LoVo (cell line): ENCODE results near the gene CDC5L.

ENCODE experiments used
- DNase-seq: peaks from one replicate; pipeline ENCODE4 v3.0.0-alpha.2; 2016; ENCODE audit warnings: low spot score

Gene CDC5L

GRCh38 chr6:44475779-44476434 lies 88.4 kb downstream of the CDC5L start:
- DNase-seq: peak; percentile 79

- DNase-seq: no peak
Measured at GRCh38 chr6:44476849-44477248, 89.3 kb downstream of the CDC5L start.

GRCh38 chr6:44477293-44477894 lies 89.9 kb downstream of the CDC5L start:
- DNase-seq: no peak

GRCh38 chr6:44478158-44478557 lies 90.7 kb downstream of the CDC5L start:
- no peak for DNase-seq

- DNase-seq: no peak
Measured at GRCh38 chr6:44478591-44479254, 91.2 kb downstream of the CDC5L start.

- no peak for DNase-seq
Measured at GRCh38 chr6:44480097-44480541, 92.6 kb downstream of the CDC5L start.

GRCh38 chr6:44481056-44481455 lies 93.5 kb downstream of the CDC5L start:
- DNase-seq: no peak

- DNase-seq: no peak
Measured at GRCh38 chr6:44481760-44482159, 94.3 kb downstream of the CDC5L start.

GRCh38 chr6:44485601-44486401 lies 98.3 kb downstream of the CDC5L start:
- no peak for DNase-seq

- DNase-seq: no peak
Measured at GRCh38 chr6:44487002-44487401, 99.5 kb downstream of the CDC5L start.

- no peak for DNase-seq
Measured at GRCh38 chr6:44487586-44487985, 100.1 kb downstream of the CDC5L start.

GRCh38 chr6:44489910-44490604 lies 102.6 kb downstream of the CDC5L start:
- DNase-seq: peak; percentile 67

- no peak for DNase-seq
Measured at GRCh38 chr6:44493132-44493531, 105.6 kb downstream of the CDC5L start.

- DNase-seq: peak; percentile 2
Measured at GRCh38 chr6:44493593-44493992, 106.1 kb downstream of the CDC5L start.

- peak; percentile 68 for DNase-seq
Measured at GRCh38 chr6:44494011-44494501, 106.5 kb downstream of the CDC5L start.

- no peak for DNase-seq
Measured at GRCh38 chr6:44495036-44495901, 107.8 kb downstream of the CDC5L start.

GRCh38 chr6:44496665-44497369 lies 109.3 kb downstream of the CDC5L start:
- no peak for DNase-seq

GRCh38 chr6:44497807-44498206 lies 110.3 kb downstream of the CDC5L start:
- DNase-seq: no peak

- DNase-seq: no peak
Measured at GRCh38 chr6:44498436-44498835, 110.9 kb downstream of the CDC5L start.

- DNase-seq: no peak
Measured at GRCh38 chr6:44499609-44500008, 112.1 kb downstream of the CDC5L start.
